Activated naive CD8-positive, alpha-beta T cell (primary cell): ENCODE measurements around the gene SINHCAF.
"Not testable (repeated sequence)": the region's sequence is repeated elsewhere in the genome, so short reads cannot be mapped to it uniquely, and the experiment has no call there.

Experiments used
- H3K27ac Mint-ChIP-seq: one replicate; pipeline ENCODE4 v1.8.0; 2021; ENCODE audit warnings: mixed read lengths
- H3K27me3 Mint-ChIP-seq: one replicate; pipeline ENCODE4 v1.8.0; 2021; ENCODE audit warnings: mixed read lengths
- H3K36me3 Mint-ChIP-seq: one replicate; pipeline ENCODE4 v1.8.0; 2021; ENCODE audit warnings: mixed read lengths
- H3K4me1 Mint-ChIP-seq: one replicate; pipeline ENCODE4 v1.8.0; 2021; ENCODE audit warnings: low read depth, mixed read lengths
- H3K4me3 Mint-ChIP-seq: one replicate; pipeline ENCODE4 v1.8.0; 2021; ENCODE audit warnings: mild to moderate bottlenecking, mixed read lengths
- H3K9me3 Mint-ChIP-seq: one replicate; pipeline ENCODE4 v1.8.0; 2021; ENCODE audit warnings: low read depth, mixed read lengths

The SINHCAF gene

DNA sequence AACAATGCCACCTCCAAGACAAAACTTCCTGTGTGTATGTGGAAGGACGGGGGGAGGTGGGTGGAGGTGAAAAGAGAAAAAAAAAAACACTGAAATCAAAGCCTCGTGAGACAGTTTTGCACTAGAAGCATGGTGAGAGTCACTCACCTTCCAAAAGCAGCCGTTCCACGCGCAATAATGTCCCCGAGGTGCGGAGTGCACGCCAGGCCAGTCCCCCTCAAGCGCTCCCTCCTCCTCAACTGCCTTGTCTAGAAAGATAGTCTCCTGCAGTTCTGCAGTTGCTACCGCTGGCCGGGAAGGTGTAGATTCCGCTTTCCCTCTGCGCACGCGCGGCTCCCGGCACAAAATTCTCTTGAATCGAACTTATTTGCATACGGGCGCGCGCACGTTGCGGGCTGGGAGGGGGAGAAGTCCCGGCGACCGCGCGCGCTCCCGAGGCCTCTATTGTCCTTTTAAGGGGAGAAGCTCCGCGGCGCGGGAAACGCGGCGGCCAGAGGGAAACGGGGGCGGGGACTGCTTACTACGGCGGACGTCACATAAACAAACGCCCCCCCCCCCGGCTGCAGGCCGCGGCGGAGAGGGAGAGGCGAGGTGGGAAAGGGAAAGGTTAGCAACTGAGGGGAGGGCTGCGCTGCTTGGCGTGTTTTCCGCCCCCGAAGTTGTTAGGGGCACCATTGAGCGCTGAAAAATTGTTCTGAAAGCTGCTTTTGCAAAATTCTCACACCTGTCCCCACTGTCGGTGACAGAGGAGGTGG lies at the start of gene SINHCAF:
Gene SINHCAF (minus strand): TSS at position 274 of the 755 bp plus-strand sequence. CDS start 27,946 bp downstream, outside the sequence.
- Mint-ChIP-seq H3K4me3 (peak within 1 kb of the TSS; percentile 99), H3K36me3 (no peaks in the 10 kb centered on the region), H3K27ac (peak within 1 kb of the TSS; percentile 100), H3K4me1 (peaks cover 29% of the 10 kb centered on the region), H3K9me3 (no peaks in the 10 kb centered on the region), H3K27me3 (no peaks in the 10 kb centered on the region)

DNA sequence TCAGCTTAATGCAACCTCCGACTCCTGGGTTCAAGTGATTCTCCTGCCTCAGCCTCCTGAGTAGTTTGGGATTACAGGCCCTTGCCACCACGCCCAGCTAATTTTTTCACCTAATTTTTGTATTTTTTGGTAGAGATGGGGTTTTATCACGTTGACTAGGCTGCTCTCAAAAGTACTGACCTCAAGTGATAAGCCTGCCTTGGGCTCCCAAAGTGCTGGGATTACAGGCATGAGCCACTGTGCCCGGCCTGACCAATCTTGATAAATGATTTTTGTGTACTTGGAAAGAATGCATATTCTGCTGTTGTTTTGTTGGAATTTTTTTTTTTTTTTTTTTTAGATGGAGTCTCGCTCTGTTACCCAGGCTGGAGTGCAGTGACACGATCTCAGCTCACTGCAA lies 49.5 kb upstream of the SINHCAF start:
- H3K4me1 Mint-ChIP-seq, H3K9me3 Mint-ChIP-seq, H3K27me3 Mint-ChIP-seq, H3K36me3 Mint-ChIP-seq, H3K4me3 Mint-ChIP-seq, H3K27ac Mint-ChIP-seq: not testable (repeated sequence)

- Mint-ChIP-seq H3K27me3 (peaks cover 1% of the 10 kb centered on the region), H3K4me3 (no peak overlapping the region), H3K4me1 (no peaks in the 10 kb centered on the region), H3K27ac (no peak overlapping the region), H3K36me3 (no peaks in the 10 kb centered on the region), H3K9me3 (no peaks in the 10 kb centered on the region)
Observed at GRCh38 chr12:31371256-31371620, 45.3 kb upstream of the SINHCAF start.

- no peak overlapping the region for H3K4me3 Mint-ChIP-seq
- no peaks in the 10 kb centered on the region for H3K4me1 Mint-ChIP-seq
- H3K27me3 Mint-ChIP-seq: peaks cover 1% of the 10 kb centered on the region
- no peak overlapping the region for H3K27ac Mint-ChIP-seq
- no peaks in the 10 kb centered on the region for H3K36me3 Mint-ChIP-seq
- H3K9me3 Mint-ChIP-seq: no peaks in the 10 kb centered on the region
Observed at GRCh38 chr12:31370531-31371255, 44.7 kb upstream of the SINHCAF start.

- Mint-ChIP-seq H3K27ac (no peak overlapping the region), H3K4me3 (no peak overlapping the region), H3K27me3 (peaks cover 1% of the 10 kb centered on the region), H3K4me1 (no peaks in the 10 kb centered on the region), H3K9me3 (no peaks in the 10 kb centered on the region), H3K36me3 (no peaks in the 10 kb centered on the region)
Observed at GRCh38 chr12:31369712-31370521, 44.0 kb upstream of the SINHCAF start.

DNA sequence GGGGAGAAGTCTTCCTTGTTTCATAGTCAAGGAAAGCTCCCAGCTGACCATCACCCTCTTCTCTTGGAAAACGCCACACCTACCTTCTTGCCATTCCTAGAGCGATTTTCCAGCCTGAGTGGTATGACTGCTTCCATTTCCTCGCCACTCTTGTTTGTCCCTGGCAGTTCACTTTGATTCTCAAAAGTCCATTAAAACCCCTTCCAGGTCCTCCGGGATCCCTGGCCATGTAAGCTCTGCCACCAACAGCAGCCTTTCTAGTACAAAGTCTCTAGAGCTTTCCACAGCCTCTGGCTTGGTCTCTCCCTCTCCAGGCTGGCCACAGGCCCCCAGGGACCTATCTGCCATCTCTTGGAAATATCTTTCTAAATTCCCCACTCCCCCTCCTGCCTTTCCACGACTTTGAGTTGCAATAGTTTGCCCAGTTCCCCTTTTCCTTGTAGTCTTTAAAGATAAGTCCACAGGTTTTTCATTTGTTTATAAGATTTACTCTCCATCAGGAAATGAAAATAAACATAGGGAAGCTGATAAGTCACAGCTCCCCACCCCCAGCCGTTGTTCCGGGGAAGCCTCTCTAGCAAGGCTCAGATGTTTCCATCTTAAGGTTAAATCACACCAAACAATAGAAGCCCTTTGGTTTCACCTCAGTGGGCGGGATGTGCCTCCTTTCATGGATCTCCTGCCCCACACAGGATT lies 42.9 kb upstream of the SINHCAF start:
- no peak overlapping the region for H3K27ac Mint-ChIP-seq
- H3K4me3 Mint-ChIP-seq: no peak overlapping the region
- no peaks in the 10 kb centered on the region for H3K4me1 Mint-ChIP-seq
- H3K27me3 Mint-ChIP-seq: peaks cover 1% of the 10 kb centered on the region
- no peaks in the 10 kb centered on the region for H3K9me3 Mint-ChIP-seq
- H3K36me3 Mint-ChIP-seq: no peaks in the 10 kb centered on the region

GRCh38 chr12:31366104-31366621 lies 40.2 kb upstream of the SINHCAF start:
- no peaks in the 10 kb centered on the region for H3K9me3 Mint-ChIP-seq
- H3K27me3 Mint-ChIP-seq: peaks cover 1% of the 10 kb centered on the region
- peaks cover 19% of the 10 kb centered on the region for H3K4me1 Mint-ChIP-seq
- H3K36me3 Mint-ChIP-seq: no peaks in the 10 kb centered on the region
- H3K27ac Mint-ChIP-seq: no peak overlapping the region
- H3K4me3 Mint-ChIP-seq: no peak overlapping the region

- Mint-ChIP-seq H3K27ac (no peak overlapping the region), H3K36me3 (no peaks in the 10 kb centered on the region), H3K27me3 (no peaks in the 10 kb centered on the region), H3K4me3 (no peak overlapping the region), H3K9me3 (no peaks in the 10 kb centered on the region), H3K4me1 (peaks cover 19% of the 10 kb centered on the region)
Observed at GRCh38 chr12:31363831-31364230, 37.9 kb upstream of the SINHCAF start.

DNA sequence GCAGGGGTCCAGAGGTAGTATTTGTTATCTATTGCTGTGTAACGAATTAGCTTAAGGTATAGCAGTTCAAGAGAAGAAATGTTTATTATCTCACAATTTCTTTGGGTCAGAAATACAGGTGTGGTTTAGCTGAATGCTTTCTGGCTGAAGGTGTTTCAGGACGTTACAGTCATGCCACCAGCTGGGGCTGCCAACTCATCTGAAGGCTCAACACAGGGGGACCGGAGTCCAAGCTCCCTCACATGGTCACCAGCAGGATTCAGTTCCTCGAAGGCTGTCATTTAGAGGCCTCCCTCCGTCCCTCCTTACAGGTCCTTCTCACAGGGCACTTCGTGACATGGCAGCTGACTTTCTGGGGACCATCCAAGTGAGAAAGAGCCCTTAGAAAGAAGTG lies 37.5 kb upstream of the SINHCAF start:
- H3K27ac Mint-ChIP-seq: peak overlapping the region; percentile 51
- H3K27me3 Mint-ChIP-seq: no peaks in the 10 kb centered on the region
- H3K4me3 Mint-ChIP-seq: no peak overlapping the region
- no peaks in the 10 kb centered on the region for H3K9me3 Mint-ChIP-seq
- H3K36me3 Mint-ChIP-seq: no peaks in the 10 kb centered on the region
- peaks cover 19% of the 10 kb centered on the region for H3K4me1 Mint-ChIP-seq

- no peaks in the 10 kb centered on the region for H3K27me3 Mint-ChIP-seq
- no peaks in the 10 kb centered on the region for H3K36me3 Mint-ChIP-seq
- peaks cover 19% of the 10 kb centered on the region for H3K4me1 Mint-ChIP-seq
- peak overlapping the region; percentile 51 for H3K27ac Mint-ChIP-seq
- no peaks in the 10 kb centered on the region for H3K9me3 Mint-ChIP-seq
- peak overlapping the region; percentile 59 for H3K4me3 Mint-ChIP-seq
Observed at GRCh38 chr12:31362759-31363415, 36.9 kb upstream of the SINHCAF start.

GRCh38 chr12:31362115-31362758 lies 36.3 kb upstream of the SINHCAF start:
- Mint-ChIP-seq H3K27me3 (no peaks in the 10 kb centered on the region), H3K27ac (no peak overlapping the region), H3K9me3 (no peaks in the 10 kb centered on the region), H3K36me3 (no peaks in the 10 kb centered on the region), H3K4me1 (peaks cover 19% of the 10 kb centered on the region), H3K4me3 (peak overlapping the region; percentile 59)

DNA sequence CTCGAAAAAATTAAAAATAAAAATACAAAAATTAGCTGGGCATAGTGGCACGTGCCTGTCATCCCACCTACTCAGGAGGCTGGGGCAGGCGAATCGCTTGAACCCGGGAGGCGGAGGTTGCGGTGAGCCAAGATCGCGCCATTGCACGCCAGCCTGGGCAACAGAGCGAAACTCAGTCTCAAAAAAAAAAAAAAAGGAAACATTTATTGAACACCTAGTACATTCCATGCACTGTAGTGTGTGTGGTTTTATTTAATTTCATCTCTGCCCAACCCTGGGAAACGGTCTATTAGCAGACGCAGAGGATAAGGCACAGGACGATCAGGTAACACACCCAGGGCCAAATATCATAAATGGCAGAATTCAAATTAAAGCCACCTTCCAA lies 35.8 kb upstream of the SINHCAF start:
- Mint-ChIP-seq H3K36me3 (no peaks in the 10 kb centered on the region), H3K4me1 (peaks cover 19% of the 10 kb centered on the region), H3K9me3 (no peaks in the 10 kb centered on the region), H3K4me3 (no peak overlapping the region), H3K27ac (no peak overlapping the region), H3K27me3 (no peaks in the 10 kb centered on the region)

- Mint-ChIP-seq H3K4me1 (no peaks in the 10 kb centered on the region), H3K27me3 (no peaks in the 10 kb centered on the region), H3K27ac (no peak overlapping the region), H3K36me3 (no peaks in the 10 kb centered on the region), H3K4me3 (no peak overlapping the region), H3K9me3 (no peaks in the 10 kb centered on the region)
Observed at GRCh38 chr12:31355747-31356107, 29.8 kb upstream of the SINHCAF start.
